ENCODE data around the gene EIF5B.

Gene EIF5B

GRCh38 chr2:99388892-99389291, 51.7 kb downstream of the EIF5B start:
- no peak for TF ChIP-seq CTCF (IDR thresholded peaks at IDR 0.05; ENCODE audit: low read depth, low read length, missing control alignments)
- H3K4me3 ChIP-seq (ENCODE audit: low read depth, low read length), result no peak overlapping the region
- DNase-seq (ENCODE audit: low read depth), result no peak

GRCh38 chr2:99389371-99389770, 52.2 kb downstream of the EIF5B start:
- no peak for TF ChIP-seq CTCF (IDR thresholded peaks at IDR 0.05; ENCODE audit: low read depth, low read length, missing control alignments)
- no peak overlapping the region for H3K4me3 ChIP-seq (ENCODE audit: low read depth, low read length)
- DNase-seq (ENCODE audit: low read depth), result no peak

- TF ChIP-seq CTCF (IDR thresholded peaks at IDR 0.05; ENCODE audit: low read depth, low read length, missing control alignments), result no peak
- no peak overlapping the region for H3K4me3 ChIP-seq (ENCODE audit: low read depth, low read length)
- no peak for DNase-seq (ENCODE audit: low read depth)
Observed at GRCh38 chr2:99389946-99390345, 52.8 kb downstream of the EIF5B start.

- H3K4me3 ChIP-seq (ENCODE audit: low read depth, low read length), result no peak overlapping the region
- no peak for TF ChIP-seq CTCF (IDR thresholded peaks at IDR 0.05; ENCODE audit: low read depth, low read length, missing control alignments)
- DNase-seq (ENCODE audit: low read depth), result no peak
Observed at GRCh38 chr2:99395589-99396130, 58.5 kb downstream of the EIF5B start.

GRCh38 chr2:99397266-99397920, 60.2 kb downstream of the EIF5B start:
- no peak overlapping the region for H3K4me3 ChIP-seq (ENCODE audit: low read depth, low read length)
- no peak for TF ChIP-seq CTCF (IDR thresholded peaks at IDR 0.05; ENCODE audit: low read depth, low read length, missing control alignments)
- no peak for DNase-seq (ENCODE audit: low read depth)

GRCh38 chr2:99398303-99398702, 61.1 kb downstream of the EIF5B start:
- no peak overlapping the region for H3K4me3 ChIP-seq (ENCODE audit: low read depth, low read length)
- no peak for DNase-seq (ENCODE audit: low read depth)
- no peak for TF ChIP-seq CTCF (IDR thresholded peaks at IDR 0.05; ENCODE audit: low read depth, low read length, missing control alignments)

GRCh38 chr2:99399063-99399462, 61.9 kb downstream of the EIF5B start:
- H3K4me3 ChIP-seq (ENCODE audit: low read depth, low read length), result no peak overlapping the region
- DNase-seq (ENCODE audit: low read depth), result no peak
- TF ChIP-seq CTCF (IDR thresholded peaks at IDR 0.05; ENCODE audit: low read depth, low read length, missing control alignments), result no peak

Measured in GM12864 (cell line).